Measurements from ENCODE around the gene PARP8.

Gene PARP8

DNA sequence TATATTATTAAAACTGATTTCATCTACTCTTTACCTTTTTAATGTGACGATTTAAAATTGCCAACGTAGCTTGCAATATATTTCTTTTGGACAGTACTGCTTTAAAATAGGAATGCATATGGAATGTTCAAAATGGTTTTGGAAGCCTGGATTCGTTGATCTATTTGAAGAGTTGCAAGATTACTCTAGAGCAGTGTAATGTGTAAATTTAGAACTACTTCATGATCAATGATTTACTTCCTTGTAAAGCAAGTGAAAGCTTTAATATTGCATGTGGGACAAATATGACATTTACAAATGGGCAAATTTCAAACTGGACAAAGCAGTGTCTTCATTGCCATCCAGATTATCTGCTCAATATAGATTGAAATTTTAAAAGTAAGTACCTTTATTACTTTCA is 38.3 kb downstream of the PARP8 start:
- H3K9me3 ChIP-seq (ENCODE audit: control insufficient read depth, insufficient read depth, low read length): no peaks in the 10 kb centered on the region
- no CpG with 5 or more reads among the region's 3 CpGs for WGBS (ENCODE audit: insufficient coverage, insufficient read length)
- no peak for DNase-seq (ENCODE audit: low read depth, low spot score)
- no peak overlapping the region for H3K4me3 ChIP-seq (ENCODE audit: low read length)
- H3K27me3 ChIP-seq (ENCODE audit: control insufficient read depth, insufficient read depth, low read length): no peaks in the 10 kb centered on the region
- no peaks in the 10 kb centered on the region for H3K36me3 ChIP-seq (ENCODE audit: control insufficient read depth, insufficient read depth, low read length)
- no peaks in the 10 kb centered on the region for H3K4me1 ChIP-seq (ENCODE audit: control insufficient read depth, insufficient read depth, low read length)
- no peak overlapping the region for H3K27ac ChIP-seq (ENCODE audit: low read length)

DNA sequence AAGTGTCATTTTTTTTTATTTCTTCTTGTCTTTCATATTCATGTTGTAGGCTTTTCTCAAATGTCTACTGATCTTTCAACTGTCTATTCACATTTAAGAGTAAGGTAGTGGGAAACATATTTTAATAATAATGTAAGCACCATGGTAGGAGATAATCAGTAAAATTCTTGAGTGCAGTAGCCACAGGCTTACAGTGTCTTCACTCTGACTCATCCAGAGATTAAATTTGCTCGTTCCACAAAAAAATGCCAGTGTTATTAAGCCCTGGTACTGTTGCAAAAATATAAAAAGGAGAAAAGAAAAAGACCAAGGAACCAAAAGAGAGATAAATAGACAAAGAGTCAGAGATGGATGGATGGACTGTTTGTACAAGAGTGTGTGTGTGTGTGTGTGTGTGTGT is 43.0 kb downstream of the PARP8 start:
- H3K9me3 ChIP-seq (ENCODE audit: control insufficient read depth, insufficient read depth, low read length): no peaks in the 10 kb centered on the region
- no peak overlapping the region for H3K4me3 ChIP-seq (ENCODE audit: low read length)
- H3K27me3 ChIP-seq (ENCODE audit: control insufficient read depth, insufficient read depth, low read length): no peaks in the 10 kb centered on the region
- WGBS (ENCODE audit: insufficient coverage, insufficient read length): no CpG with 5 or more reads among the region's 1 CpG
- no peaks in the 10 kb centered on the region for H3K36me3 ChIP-seq (ENCODE audit: control insufficient read depth, insufficient read depth, low read length)
- no peak for DNase-seq (ENCODE audit: low read depth, low spot score)
- peaks cover 1% of the 10 kb centered on the region; the same call in 1 of the 2 replicates for H3K4me1 ChIP-seq (ENCODE audit: control insufficient read depth, insufficient read depth, low read length)
- H3K27ac ChIP-seq (ENCODE audit: low read length): no peak overlapping the region

DNA sequence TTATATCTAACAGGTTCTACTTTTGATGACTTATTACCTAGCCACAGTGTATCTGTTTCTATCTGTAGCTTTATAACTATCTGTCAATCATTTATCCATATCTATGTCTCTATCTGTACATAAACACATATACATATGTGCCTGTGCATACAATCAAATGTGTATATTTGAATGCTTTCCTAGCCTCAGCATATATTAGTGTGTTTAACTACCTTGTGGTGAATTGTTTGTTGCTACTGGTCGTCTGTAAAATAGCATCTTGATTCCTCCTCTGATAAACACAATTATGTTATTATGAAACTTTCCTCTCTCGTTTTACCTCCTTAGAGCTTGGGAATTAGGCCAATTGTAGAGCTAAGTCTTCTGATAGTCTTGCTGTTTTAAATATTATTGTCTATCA is 44.4 kb downstream of the PARP8 start:
- H3K36me3 ChIP-seq (ENCODE audit: control insufficient read depth, insufficient read depth, low read length): no peaks in the 10 kb centered on the region
- no CpG with 5 or more reads among the region's 2 CpGs for WGBS (ENCODE audit: insufficient coverage, insufficient read length)
- H3K4me1 ChIP-seq (ENCODE audit: control insufficient read depth, insufficient read depth, low read length): peaks cover 1% of the 10 kb centered on the region; the same call in 1 of the 2 replicates
- DNase-seq (ENCODE audit: low read depth, low spot score): no peak
- no peaks in the 10 kb centered on the region for H3K9me3 ChIP-seq (ENCODE audit: control insufficient read depth, insufficient read depth, low read length)
- no peak overlapping the region for H3K4me3 ChIP-seq (ENCODE audit: low read length)
- H3K27me3 ChIP-seq (ENCODE audit: control insufficient read depth, insufficient read depth, low read length): no peaks in the 10 kb centered on the region
- H3K27ac ChIP-seq (ENCODE audit: low read length): no peak overlapping the region

DNA sequence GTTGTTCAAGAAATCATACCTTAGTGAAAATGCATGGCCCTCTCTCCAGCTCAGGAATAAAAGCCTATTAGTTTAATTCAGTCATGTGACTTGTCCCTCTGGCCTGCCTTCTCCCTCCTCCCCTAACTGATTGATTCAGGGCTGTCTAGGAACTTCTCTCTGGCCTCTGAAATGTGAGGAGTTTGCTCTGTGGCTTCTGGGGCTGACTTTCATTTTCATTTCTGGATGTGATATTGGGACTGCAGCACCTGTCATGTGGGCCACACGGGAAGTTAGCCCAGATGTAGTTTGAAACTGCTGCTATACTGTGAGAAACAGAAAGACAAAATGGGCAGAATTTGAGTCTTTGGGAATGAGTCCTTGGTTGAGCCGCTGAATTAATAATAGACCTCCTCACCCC is 44.8 kb downstream of the PARP8 start:
- no peak overlapping the region for H3K27ac ChIP-seq (ENCODE audit: low read length)
- H3K4me1 ChIP-seq (ENCODE audit: control insufficient read depth, insufficient read depth, low read length): peaks cover 1% of the 10 kb centered on the region; the same call in 1 of the 2 replicates
- WGBS (ENCODE audit: insufficient coverage, insufficient read length): no CpG with 5 or more reads among the region's 2 CpGs
- DNase-seq (ENCODE audit: low read depth, low spot score): no peak
- H3K4me3 ChIP-seq (ENCODE audit: low read length): no peak overlapping the region
- H3K9me3 ChIP-seq (ENCODE audit: control insufficient read depth, insufficient read depth, low read length): no peaks in the 10 kb centered on the region
- no peaks in the 10 kb centered on the region for H3K27me3 ChIP-seq (ENCODE audit: control insufficient read depth, insufficient read depth, low read length)
- H3K36me3 ChIP-seq (ENCODE audit: control insufficient read depth, insufficient read depth, low read length): no peaks in the 10 kb centered on the region

DNA sequence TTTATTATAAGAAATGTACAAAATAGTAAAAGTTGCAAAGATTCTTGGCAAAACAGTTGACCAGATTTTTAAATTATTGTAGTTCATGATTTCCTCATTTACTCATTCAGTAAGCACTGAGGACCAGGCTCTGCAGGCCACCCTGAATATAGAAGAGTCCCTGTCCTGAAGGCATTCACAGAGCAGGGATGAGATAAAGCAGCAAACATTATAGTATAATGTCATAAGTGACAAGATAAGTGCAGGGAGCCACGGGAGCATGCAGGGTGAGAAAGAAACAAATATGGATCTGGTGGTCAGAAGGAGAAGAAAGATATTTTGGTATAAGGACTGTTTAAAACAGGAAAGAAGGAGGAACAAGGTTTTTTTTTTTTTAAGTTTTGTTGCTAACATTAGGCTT is 46.0 kb downstream of the PARP8 start:
- WGBS (ENCODE audit: insufficient coverage, insufficient read length): no CpG with 5 or more reads among the region's 1 CpG
- Histone ChIP-seq H3K36me3 (ENCODE audit: control insufficient read depth, insufficient read depth, low read length) (no peaks in the 10 kb centered on the region), H3K4me1 (ENCODE audit: control insufficient read depth, insufficient read depth, low read length) (peaks cover 1% of the 10 kb centered on the region; the same call in 1 of the 2 replicates), H3K27ac (ENCODE audit: low read length) (no peak overlapping the region), H3K4me3 (ENCODE audit: low read length) (no peak overlapping the region), H3K27me3 (ENCODE audit: control insufficient read depth, insufficient read depth, low read length) (no peaks in the 10 kb centered on the region), H3K9me3 (ENCODE audit: control insufficient read depth, insufficient read depth, low read length) (no peaks in the 10 kb centered on the region)
- no peak for DNase-seq (ENCODE audit: low read depth, low spot score)

DNA sequence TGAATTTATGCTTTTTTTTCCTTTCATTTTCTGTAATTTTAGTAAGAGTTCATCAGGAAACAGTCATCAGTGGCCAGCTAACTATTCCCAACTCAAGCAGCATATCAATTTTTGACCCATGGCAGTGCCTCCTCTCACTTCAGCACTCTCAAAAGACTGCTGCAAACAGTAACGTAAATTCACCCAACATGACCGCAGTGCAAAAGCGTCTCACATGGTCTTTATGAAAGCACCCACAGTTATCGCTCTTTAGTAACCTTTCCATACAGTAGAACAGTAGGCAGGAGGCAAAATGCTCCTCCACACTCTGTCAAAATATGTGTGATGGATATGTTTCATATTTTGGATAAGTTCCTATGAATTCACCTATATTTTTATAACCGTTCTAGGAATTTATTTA is 48.6 kb downstream of the PARP8 start:
- Histone ChIP-seq H3K9me3 (ENCODE audit: control insufficient read depth, insufficient read depth, low read length) (no peaks in the 10 kb centered on the region), H3K4me1 (ENCODE audit: control insufficient read depth, insufficient read depth, low read length) (peaks cover 1% of the 10 kb centered on the region; the same call in 1 of the 2 replicates), H3K36me3 (ENCODE audit: control insufficient read depth, insufficient read depth, low read length) (no peaks in the 10 kb centered on the region), H3K4me3 (ENCODE audit: low read length) (no peak overlapping the region), H3K27me3 (ENCODE audit: control insufficient read depth, insufficient read depth, low read length) (no peaks in the 10 kb centered on the region), H3K27ac (ENCODE audit: low read length) (no peak overlapping the region)
- no CpG with 5 or more reads among the region's 5 CpGs for WGBS (ENCODE audit: insufficient coverage, insufficient read length)
- DNase-seq (ENCODE audit: low read depth, low spot score): no peak

DNA sequence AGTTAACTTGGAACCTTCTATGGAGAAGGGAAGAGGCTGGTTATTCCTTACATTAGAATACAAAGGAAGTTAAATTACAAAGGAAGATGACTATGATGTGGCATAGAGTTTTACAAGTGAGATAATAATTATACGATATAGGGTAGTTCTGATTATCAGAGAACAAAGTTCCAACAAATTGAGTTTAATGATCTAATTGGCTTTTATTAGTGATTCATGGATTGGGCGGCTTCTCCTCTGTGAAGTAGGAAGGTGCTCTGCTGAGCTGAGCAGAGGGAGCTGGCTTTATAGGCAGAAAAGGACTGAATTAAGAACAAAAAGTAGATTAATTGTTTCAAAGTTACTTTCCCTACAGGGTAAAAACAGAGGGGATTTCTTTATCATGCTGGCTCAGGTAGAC is 49.7 kb downstream of the PARP8 start:
- peaks cover 1% of the 10 kb centered on the region; the same call in 1 of the 2 replicates for H3K4me1 ChIP-seq (ENCODE audit: control insufficient read depth, insufficient read depth, low read length)
- no peaks in the 10 kb centered on the region for H3K36me3 ChIP-seq (ENCODE audit: control insufficient read depth, insufficient read depth, low read length)
- H3K4me3 ChIP-seq (ENCODE audit: low read length): no peak overlapping the region
- WGBS (ENCODE audit: insufficient coverage, insufficient read length): 100% methylated on average over 1 of the region's 2 CpGs
- H3K27ac ChIP-seq (ENCODE audit: low read length): no peak overlapping the region
- H3K27me3 ChIP-seq (ENCODE audit: control insufficient read depth, insufficient read depth, low read length): no peaks in the 10 kb centered on the region
- H3K9me3 ChIP-seq (ENCODE audit: control insufficient read depth, insufficient read depth, low read length): no peaks in the 10 kb centered on the region
- DNase-seq (ENCODE audit: low read depth, low spot score): no peak

DNA sequence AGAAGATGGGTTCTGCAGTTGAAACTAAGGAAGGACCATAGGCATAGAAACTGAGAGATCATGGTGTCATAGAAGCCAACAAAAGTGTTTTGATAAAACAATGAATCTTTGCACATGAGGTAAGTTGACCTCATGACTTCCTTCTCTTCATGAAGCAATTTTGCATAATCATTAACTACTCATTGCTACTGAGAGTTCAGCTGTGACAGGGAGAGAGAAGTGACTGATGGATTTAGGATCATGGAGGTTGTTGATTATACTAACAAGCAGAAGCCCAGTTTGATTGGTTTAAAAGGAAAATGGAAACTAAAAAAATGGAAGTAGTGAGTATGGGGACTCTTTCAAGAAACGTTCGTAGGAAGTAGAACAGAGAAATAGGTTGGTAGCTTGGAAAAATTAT is 51.2 kb downstream of the PARP8 start:
- no peaks in the 10 kb centered on the region for H3K27me3 ChIP-seq (ENCODE audit: control insufficient read depth, insufficient read depth, low read length)
- H3K9me3 ChIP-seq (ENCODE audit: control insufficient read depth, insufficient read depth, low read length): no peaks in the 10 kb centered on the region
- no peak for DNase-seq (ENCODE audit: low read depth, low spot score)
- H3K4me1 ChIP-seq (ENCODE audit: control insufficient read depth, insufficient read depth, low read length): no peaks in the 10 kb centered on the region
- H3K4me3 ChIP-seq (ENCODE audit: low read length): no peak overlapping the region
- no peak overlapping the region for H3K27ac ChIP-seq (ENCODE audit: low read length)
- no peaks in the 10 kb centered on the region for H3K36me3 ChIP-seq (ENCODE audit: control insufficient read depth, insufficient read depth, low read length)
- WGBS (ENCODE audit: insufficient coverage, insufficient read length): no CpG with 5 or more reads among the region's 2 CpGs

DNA sequence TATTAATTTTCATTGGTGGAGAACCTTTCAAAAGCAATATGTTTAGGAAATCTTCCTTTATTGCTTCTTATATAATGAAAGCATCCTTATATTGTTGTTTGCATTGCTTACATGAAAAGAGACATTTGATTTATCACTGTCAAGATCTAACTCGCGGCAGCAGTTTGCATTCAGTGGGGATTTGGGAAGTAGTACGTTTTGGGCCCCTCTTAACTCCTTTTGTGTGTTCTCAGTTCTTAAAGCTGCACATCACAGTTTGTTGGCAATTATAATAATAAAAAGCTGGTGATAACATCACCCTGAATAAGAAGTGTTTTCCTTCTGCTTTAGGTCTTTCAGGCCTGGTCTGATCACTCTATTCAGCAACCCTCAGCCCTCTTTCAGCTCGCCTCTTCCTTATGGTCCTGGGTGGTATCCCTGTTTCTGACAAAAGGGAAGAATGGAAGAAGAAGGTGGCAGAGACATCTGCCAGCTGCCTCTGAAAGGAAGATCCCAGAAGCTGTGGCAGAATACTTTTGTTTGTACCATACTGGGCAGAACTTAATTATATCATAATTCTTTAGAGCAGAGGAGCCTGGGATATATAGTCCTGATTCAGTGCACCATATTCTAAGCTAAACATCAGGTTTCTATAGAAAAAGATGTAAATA is 53.7 kb downstream of the PARP8 start:
- H3K9me3 ChIP-seq (ENCODE audit: control insufficient read depth, insufficient read depth, low read length): no peaks in the 10 kb centered on the region
- no peak overlapping the region for H3K4me3 ChIP-seq (ENCODE audit: low read length)
- H3K27ac ChIP-seq (ENCODE audit: low read length): no peak overlapping the region
- H3K36me3 ChIP-seq (ENCODE audit: control insufficient read depth, insufficient read depth, low read length): no peaks in the 10 kb centered on the region
- WGBS (ENCODE audit: insufficient coverage, insufficient read length): no CpG with 5 or more reads among the region's 4 CpGs
- no peak for DNase-seq (ENCODE audit: low read depth, low spot score)
- no peaks in the 10 kb centered on the region for H3K4me1 ChIP-seq (ENCODE audit: control insufficient read depth, insufficient read depth, low read length)
- H3K27me3 ChIP-seq (ENCODE audit: control insufficient read depth, insufficient read depth, low read length): no peaks in the 10 kb centered on the region

DNA sequence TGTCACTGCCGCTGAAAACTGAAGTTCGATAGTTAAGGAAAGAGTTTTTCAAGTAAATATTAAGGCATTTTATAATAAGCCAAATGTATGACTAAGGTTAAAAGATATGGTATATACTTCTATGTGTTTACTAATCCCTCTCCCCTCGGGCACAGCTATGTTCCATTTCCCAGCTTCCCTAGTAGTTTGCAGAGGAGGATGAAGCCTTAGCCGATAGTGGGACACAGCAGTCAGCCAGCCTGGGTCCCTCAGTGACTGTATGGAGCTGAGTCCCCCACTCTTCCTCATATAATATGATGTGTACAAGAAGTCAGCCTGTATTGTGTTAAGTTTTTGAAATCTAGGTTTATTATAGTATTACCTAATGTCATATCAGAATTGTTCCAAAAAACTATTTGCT is 55.8 kb downstream of the PARP8 start:
- WGBS (ENCODE audit: insufficient coverage, insufficient read length): no CpG with 5 or more reads among the region's 4 CpGs
- Histone ChIP-seq H3K4me3 (ENCODE audit: low read length) (no peak overlapping the region), H3K27me3 (ENCODE audit: control insufficient read depth, insufficient read depth, low read length) (no peaks in the 10 kb centered on the region), H3K27ac (ENCODE audit: low read length) (no peak overlapping the region), H3K36me3 (ENCODE audit: control insufficient read depth, insufficient read depth, low read length) (no peaks in the 10 kb centered on the region), H3K9me3 (ENCODE audit: control insufficient read depth, insufficient read depth, low read length) (no peaks in the 10 kb centered on the region), H3K4me1 (ENCODE audit: control insufficient read depth, insufficient read depth, low read length) (no peaks in the 10 kb centered on the region)
- DNase-seq (ENCODE audit: low read depth, low spot score): no peak

DNA sequence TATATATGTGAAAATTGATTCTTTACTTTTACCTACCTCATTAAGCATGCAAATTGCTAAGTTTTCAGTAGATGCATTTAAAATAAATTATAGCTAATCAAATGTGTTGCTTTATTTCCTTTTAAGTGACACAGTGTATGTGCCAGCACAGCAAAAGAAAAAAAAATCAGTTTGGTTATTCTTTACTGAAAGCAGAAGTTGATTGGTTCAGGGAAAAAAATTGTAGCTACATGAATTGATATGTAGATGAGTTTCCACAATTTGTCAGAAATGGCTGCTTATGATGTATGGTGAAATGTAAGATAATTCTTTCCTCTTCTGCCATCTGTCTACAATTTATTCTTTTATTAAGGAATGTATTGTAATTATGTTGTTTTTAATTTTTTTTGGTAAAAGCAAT is 57.8 kb downstream of the PARP8 start:
- no peak for DNase-seq (ENCODE audit: low read depth, low spot score)
- H3K4me3 ChIP-seq (ENCODE audit: low read length): no peak overlapping the region
- H3K4me1 ChIP-seq (ENCODE audit: control insufficient read depth, insufficient read depth, low read length): no peaks in the 10 kb centered on the region
- H3K36me3 ChIP-seq (ENCODE audit: control insufficient read depth, insufficient read depth, low read length): no peaks in the 10 kb centered on the region
- no peaks in the 10 kb centered on the region for H3K9me3 ChIP-seq (ENCODE audit: control insufficient read depth, insufficient read depth, low read length)
- no peaks in the 10 kb centered on the region for H3K27me3 ChIP-seq (ENCODE audit: control insufficient read depth, insufficient read depth, low read length)
- H3K27ac ChIP-seq (ENCODE audit: low read length): no peak overlapping the region
